ENCODE data around the gene DCDC2B. TPM values are rescaled to one million over a fixed set of nuclear protein-coding genes. Genes with fewer than 3 reads are reported as not detected.

Gene DCDC2B
- total and polyA plus RNA-seq, 10 of the 15 experiments (the other 5 are each of a cell fraction or from before 2014, with no cell fraction given): 0.12 to 0.21 (median 0.15) TPM; not detected in 7

DNA sequence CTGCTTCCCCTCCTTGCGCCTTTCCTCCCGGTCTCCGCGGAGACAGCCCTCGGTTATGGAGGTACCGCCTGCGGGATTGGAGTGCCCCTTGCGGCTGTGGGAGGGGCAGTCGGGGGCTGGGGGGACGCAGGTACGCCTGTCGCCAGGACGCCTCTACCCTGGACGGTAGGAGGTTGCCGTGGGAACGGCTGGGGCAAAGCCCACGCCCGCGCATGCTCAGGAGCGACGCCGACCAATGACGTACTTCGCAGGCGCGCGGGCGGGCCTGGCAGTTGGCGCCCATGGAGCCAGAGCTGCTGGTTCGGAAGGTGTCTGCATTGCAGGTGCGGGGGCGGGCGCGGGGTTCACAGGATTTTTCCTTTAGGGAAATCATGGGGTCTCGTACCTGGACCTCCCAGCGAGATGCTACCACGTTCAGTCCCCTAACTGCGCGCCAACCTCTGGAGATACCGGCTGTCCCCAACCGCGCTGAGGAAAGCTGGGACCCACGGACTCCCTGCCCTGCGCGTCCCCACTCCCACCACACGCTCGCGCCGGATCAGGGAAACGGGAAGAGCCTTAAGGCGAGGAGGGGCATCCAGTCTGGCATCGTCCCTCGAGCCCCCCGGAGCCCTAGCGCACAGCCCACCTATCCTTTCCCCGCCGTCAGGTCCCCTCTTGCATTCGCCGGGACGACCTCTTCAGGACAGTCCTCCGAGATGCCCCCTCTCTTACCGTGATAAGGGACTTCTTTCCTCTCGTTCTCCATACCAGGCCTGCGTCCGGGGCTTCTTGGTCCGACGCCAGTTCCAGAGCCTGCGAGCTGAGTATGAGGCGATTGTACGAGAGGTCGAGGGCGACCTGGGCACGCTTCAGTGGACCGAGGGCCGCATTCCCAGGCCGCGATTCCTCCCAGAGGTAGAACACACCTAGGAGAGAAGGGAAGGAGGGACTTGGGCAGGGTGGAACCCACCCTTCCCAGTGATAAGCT is 3.2 kb upstream of the DCDC2B start, which contains the start of gene IQCC (continued):
- TF ChIP-seq, protein P1, sequence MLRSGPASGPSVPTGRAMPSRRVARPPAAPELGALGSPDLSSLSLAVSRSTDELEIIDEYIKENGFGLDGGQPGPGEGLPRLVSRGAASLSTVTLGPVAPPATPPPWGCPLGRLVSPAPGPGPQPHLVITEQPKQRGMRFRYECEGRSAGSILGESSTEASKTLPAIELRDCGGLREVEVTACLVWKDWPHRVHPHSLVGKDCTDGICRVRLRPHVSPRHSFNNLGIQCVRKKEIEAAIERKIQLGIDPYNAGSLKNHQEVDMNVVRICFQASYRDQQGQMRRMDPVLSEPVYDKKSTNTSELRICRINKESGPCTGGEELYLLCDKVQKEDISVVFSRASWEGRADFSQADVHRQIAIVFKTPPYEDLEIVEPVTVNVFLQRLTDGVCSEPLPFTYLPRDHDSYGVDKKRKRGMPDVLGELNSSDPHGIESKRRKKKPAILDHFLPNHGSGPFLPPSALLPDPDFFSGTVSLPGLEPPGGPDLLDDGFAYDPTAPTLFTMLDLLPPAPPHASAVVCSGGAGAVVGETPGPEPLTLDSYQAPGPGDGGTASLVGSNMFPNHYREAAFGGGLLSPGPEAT (IDR thresholded peaks at IDR 0.05; ENCODE audit: low read depth): peak; percentile 73; the same call in 1 of the 2 replicates
- TF ChIP-seq NFYA (IDR thresholded peaks at IDR 0.05; ENCODE audit: borderline replicate concordance, low read depth, low read length) (no peak), TARDBP (IDR thresholded peaks at IDR 0.05; ENCODE audit: borderline replicate concordance) (no peak), SMAD1 (IDR thresholded peaks at IDR 0.05; ENCODE audit: low read depth, partially characterized antibody) (no peak), EED (IDR thresholded peaks at IDR 0.05; ENCODE audit: low read depth) (no peak; the same call in 1 of the 2 replicates), KDM1A (IDR thresholded peaks at IDR 0.05; ENCODE audit: borderline replicate concordance) (no peak), BCL11A (IDR thresholded peaks at IDR 0.05; ENCODE audit: low read depth, low read length) (no peak), CHD1 (IDR thresholded peaks at IDR 0.05; ENCODE audit: low read depth, low read length) (no peak), POLR2AphosphoS2 (IDR thresholded peaks at IDR 0.05; ENCODE audit: low read depth, low read length) (peak; percentile 78; the same call in 1 of the 2 replicates), NFIC (IDR thresholded peaks at IDR 0.05; ENCODE audit: low read depth, low read length) (no peak), IRF4 (IDR thresholded peaks at IDR 0.05; ENCODE audit: low read depth, low read length) (no peak), BRCA1 (IDR thresholded peaks at IDR 0.05; ENCODE audit: low read depth, low read length) (no peak), NRF1 (conservative IDR thresholded peaks at IDR 0.05; ENCODE audit: low read depth, low read length) (peak; percentile 93), KAT2A (conservative IDR thresholded peaks at IDR 0.05; ENCODE audit: control insufficient read depth, low read depth, low read length) (no peak), EZH2 (IDR thresholded peaks at IDR 0.05; ENCODE audit: borderline replicate concordance, control insufficient read depth, low read depth, low read length) (no peak)
- TF ChIP-seq, protein P2, sequence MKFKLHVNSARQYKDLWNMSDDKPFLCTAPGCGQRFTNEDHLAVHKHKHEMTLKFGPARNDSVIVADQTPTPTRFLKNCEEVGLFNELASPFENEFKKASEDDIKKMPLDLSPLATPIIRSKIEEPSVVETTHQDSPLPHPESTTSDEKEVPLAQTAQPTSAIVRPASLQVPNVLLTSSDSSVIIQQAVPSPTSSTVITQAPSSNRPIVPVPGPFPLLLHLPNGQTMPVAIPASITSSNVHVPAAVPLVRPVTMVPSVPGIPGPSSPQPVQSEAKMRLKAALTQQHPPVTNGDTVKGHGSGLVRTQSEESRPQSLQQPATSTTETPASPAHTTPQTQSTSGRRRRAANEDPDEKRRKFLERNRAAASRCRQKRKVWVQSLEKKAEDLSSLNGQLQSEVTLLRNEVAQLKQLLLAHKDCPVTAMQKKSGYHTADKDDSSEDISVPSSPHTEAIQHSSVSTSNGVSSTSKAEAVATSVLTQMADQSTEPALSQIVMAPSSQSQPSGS (IDR thresholded peaks at IDR 0.05; ENCODE audit: low read length): no peak
- TF ChIP-seq, protein P3, sequence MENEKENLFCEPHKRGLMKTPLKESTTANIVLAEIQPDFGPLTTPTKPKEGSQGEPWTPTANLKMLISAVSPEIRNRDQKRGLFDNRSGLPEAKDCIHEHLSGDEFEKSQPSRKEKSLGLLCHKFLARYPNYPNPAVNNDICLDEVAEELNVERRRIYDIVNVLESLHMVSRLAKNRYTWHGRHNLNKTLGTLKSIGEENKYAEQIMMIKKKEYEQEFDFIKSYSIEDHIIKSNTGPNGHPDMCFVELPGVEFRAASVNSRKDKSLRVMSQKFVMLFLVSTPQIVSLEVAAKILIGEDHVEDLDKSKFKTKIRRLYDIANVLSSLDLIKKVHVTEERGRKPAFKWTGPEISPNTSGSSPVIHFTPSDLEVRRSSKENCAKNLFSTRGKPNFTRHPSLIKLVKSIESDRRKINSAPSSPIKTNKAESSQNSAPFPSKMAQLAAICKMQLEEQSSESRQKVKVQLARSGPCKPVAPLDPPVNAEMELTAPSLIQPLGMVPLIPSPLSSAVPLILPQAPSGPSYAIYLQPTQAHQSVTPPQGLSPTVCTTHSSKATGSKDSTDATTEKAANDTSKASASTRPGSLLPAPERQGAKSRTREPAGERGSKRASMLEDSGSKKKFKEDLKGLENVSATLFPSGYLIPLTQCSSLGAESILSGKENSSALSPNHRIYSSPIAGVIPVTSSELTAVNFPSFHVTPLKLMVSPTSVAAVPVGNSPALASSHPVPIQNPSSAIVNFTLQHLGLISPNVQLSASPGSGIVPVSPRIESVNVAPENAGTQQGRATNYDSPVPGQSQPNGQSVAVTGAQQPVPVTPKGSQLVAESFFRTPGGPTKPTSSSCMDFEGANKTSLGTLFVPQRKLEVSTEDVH (IDR thresholded peaks at IDR 0.05; ENCODE audit: low read depth, partially characterized antibody): peak; percentile 65
- TF ChIP-seq, protein P4, sequence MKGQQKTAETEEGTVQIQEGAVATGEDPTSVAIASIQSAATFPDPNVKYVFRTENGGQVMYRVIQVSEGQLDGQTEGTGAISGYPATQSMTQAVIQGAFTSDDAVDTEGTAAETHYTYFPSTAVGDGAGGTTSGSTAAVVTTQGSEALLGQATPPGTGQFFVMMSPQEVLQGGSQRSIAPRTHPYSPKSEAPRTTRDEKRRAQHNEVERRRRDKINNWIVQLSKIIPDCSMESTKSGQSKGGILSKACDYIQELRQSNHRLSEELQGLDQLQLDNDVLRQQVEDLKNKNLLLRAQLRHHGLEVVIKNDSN (IDR thresholded peaks at IDR 0.05; ENCODE audit: borderline replicate concordance, extremely low read length, insufficient read depth, low read depth, low read length): no peak
- TF ChIP-seq, protein P5, sequence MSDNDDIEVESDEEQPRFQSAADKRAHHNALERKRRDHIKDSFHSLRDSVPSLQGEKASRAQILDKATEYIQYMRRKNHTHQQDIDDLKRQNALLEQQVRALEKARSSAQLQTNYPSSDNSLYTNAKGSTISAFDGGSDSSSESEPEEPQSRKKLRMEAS (IDR thresholded peaks at IDR 0.05; ENCODE audit: low read depth, low read length): peak; percentile 39

All from GM12878 (cell line).